Mesendoderm (in vitro differentiated cells): ENCODE results near the gene CCM2.

Source experiments
- DNase-seq: peaks from one replicate; pipeline ENCODE4 v3.0.0; 2013
- H2AK5ac ChIP-seq: 2 replicates; pipeline ENCODE4 v1.6.1; 2013; ENCODE audit warnings: low read length, inconsistent platforms
- H2BK120ac ChIP-seq: 2 replicates; pipeline ENCODE4 v1.6.1; 2013; ENCODE audit warnings: low read depth, mild to moderate bottlenecking, low read length, moderate library complexity, mixed read lengths
- H2BK15ac ChIP-seq: replicated peaks from 2 replicates; pipeline ENCODE4 v1.6.1; 2013; ENCODE audit warnings: low read depth, mild to moderate bottlenecking, moderate library complexity
- H2BK5ac ChIP-seq: 2 replicates; pipeline ENCODE4 v1.6.1; 2013; ENCODE audit warnings: low read length, inconsistent platforms
- H3K18ac ChIP-seq: 2 replicates; pipeline ENCODE4 v1.6.1; 2013; ENCODE audit warnings: mild to moderate bottlenecking, low read length, mixed read lengths
- H3K23ac ChIP-seq: one replicate; pipeline ENCODE4 v1.6.1; 2013; ENCODE audit warnings: low read length
- H3K27ac ChIP-seq: 2 replicates; pipeline ENCODE4 v1.5.1; 2013; ENCODE audit warnings: low read depth, mild to moderate bottlenecking, inconsistent platforms, low read length, moderate library complexity
- H3K27me3 ChIP-seq: 2 replicates; pipeline ENCODE4 v1.6.1; 2013; ENCODE audit warnings: low read length, control low read depth, mild to moderate bottlenecking, inconsistent platforms; ENCODE audit not compliant: insufficient read depth, poor library complexity
- H3K36me3 ChIP-seq: 2 replicates; pipeline ENCODE4 v1.6.1; 2013; ENCODE audit warnings: low read length, inconsistent platforms; ENCODE audit not compliant: control insufficient read depth, insufficient read depth
- H3K4ac ChIP-seq: one replicate; pipeline ENCODE4 v1.6.1; 2013; ENCODE audit warnings: low read depth, mild to moderate bottlenecking, low read length, moderate library complexity
- H3K4me1 ChIP-seq: 2 replicates; pipeline ENCODE4 v1.6.1; 2013; ENCODE audit warnings: low read depth, low read length, inconsistent platforms; ENCODE audit not compliant: control insufficient read depth
- H3K4me2 ChIP-seq: 2 replicates; pipeline ENCODE4 v1.6.1; 2013; ENCODE audit warnings: low read length
- H3K4me3 ChIP-seq: 2 replicates; pipeline ENCODE4 v1.5.1; 2013; ENCODE audit warnings: mild to moderate bottlenecking, low read length
- H3K56ac ChIP-seq: one replicate; pipeline ENCODE4 v1.6.1; 2013; ENCODE audit warnings: low read length
- H3K79me1 ChIP-seq: 2 replicates; pipeline ENCODE4 v1.6.1; 2013; ENCODE audit warnings: low read length, inconsistent platforms
- H3K79me2 ChIP-seq: 2 replicates; pipeline ENCODE4 v1.6.1; 2013; ENCODE audit warnings: mild to moderate bottlenecking, low read length; ENCODE audit not compliant: control insufficient read depth, insufficient read depth
- H3K9ac ChIP-seq: 2 replicates; pipeline ENCODE4 v1.6.1; 2013; ENCODE audit warnings: low read length, inconsistent platforms
- H4K5ac ChIP-seq: one replicate; pipeline ENCODE4 v1.6.1; 2013; ENCODE audit warnings: low read length
- H4K8ac ChIP-seq: one replicate; pipeline ENCODE4 v1.6.1; 2013; ENCODE audit warnings: low read depth, mild to moderate bottlenecking, control low read depth, low read length, moderate library complexity
- WGBS: extraction: QIAGEN DNeasy Blood & Tissue Kit; methylation state at CpG from one replicate; pipeline ENCODE4 v1.1.7; 2013; ENCODE audit warnings: low lambda C conversion rate, missing lambda C conversion rate; ENCODE audit not compliant: insufficient coverage; ENCODE audit errors: extremely low coverage; 5-methylcytosine and 5-hydroxymethylcytosine counted together

The CCM2 gene

GRCh38 chr7:45053401-45053800 is 53.4 kb downstream of the CCM2 start:
- Histone ChIP-seq H4K8ac (no peak overlapping the region), H3K9ac (no peak overlapping the region), H2BK5ac (no peak overlapping the region), H3K27ac (no peak overlapping the region), H3K4me2 (no peak overlapping the region), H3K4me1 (peaks cover 6% of the 10 kb centered on the region), H3K4me3 (no peak overlapping the region), H3K56ac (no peak overlapping the region), H3K79me2 (no peaks in the 10 kb centered on the region), H3K27me3 (no peaks in the 10 kb centered on the region), H3K79me1 (peaks cover 11% of the 10 kb centered on the region), H3K36me3 (no peaks in the 10 kb centered on the region), H3K18ac (no peak overlapping the region), H3K23ac (no peak overlapping the region), H3K4ac (no peak overlapping the region), H2AK5ac (no peak overlapping the region), H2BK120ac (no peak overlapping the region), H4K5ac (no peak overlapping the region), H2BK15ac (no peak overlapping the region)
- WGBS: no CpG with 5 or more reads among the region's 6 CpGs
- DNase-seq: no peak

DNA sequence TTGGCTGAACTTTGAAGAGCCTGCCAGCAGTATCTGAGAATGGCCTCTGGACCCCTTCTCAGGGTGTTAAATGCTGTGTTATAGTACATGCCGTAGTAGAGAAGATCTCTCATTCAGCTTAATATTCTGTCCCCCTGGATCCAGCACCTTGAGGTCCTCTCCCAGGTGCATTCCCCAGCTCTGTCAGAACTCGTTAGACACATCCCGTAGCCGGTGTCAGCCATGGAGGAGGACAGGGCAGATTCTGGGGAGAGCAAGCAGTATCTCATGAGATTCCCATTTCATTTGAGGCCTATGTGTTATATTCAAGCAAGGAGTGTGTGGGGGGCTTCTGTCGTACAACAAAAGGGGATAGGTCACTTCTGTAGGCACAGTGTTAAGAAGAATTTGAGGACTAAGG is 53.9 kb downstream of the CCM2 start:
- no peak overlapping the region for H3K18ac ChIP-seq
- no peak overlapping the region for H2AK5ac ChIP-seq
- no peak overlapping the region for H3K56ac ChIP-seq
- H4K8ac ChIP-seq: no peak overlapping the region
- no peak overlapping the region for H3K4me2 ChIP-seq
- no CpG with 5 or more reads among the region's 5 CpGs for WGBS
- H3K36me3 ChIP-seq: no peaks in the 10 kb centered on the region
- H3K27me3 ChIP-seq: no peaks in the 10 kb centered on the region
- no peak overlapping the region for H3K9ac ChIP-seq
- H3K4me3 ChIP-seq: no peak overlapping the region
- no peak overlapping the region for H4K5ac ChIP-seq
- H2BK120ac ChIP-seq: no peak overlapping the region
- no peak overlapping the region for H3K23ac ChIP-seq
- H3K4ac ChIP-seq: no peak overlapping the region
- no peak overlapping the region for H2BK5ac ChIP-seq
- no peaks in the 10 kb centered on the region for H3K79me2 ChIP-seq
- H3K27ac ChIP-seq: no peak overlapping the region
- DNase-seq: no peak
- H2BK15ac ChIP-seq: no peak overlapping the region
- peaks cover 11% of the 10 kb centered on the region for H3K79me1 ChIP-seq
- peaks cover 6% of the 10 kb centered on the region for H3K4me1 ChIP-seq

DNA sequence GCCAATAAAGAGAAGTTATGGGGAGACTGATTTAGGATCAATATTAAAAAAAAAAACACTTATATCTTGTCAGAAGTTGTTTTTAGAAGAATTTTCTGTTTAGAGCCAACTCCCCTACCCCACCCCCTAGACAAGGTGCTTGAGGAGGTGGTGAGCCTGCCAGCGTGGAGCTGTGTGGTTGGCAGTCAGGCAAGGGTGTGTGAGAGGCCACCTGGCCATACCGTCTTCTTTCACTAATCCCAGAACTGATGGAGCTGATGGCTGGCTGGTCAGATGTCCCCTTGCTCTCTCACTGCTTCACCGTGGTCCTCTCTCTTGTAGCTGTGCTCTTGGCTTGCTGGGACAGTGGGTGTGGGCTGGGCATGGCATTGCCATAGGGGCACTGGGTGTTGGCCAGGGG is 54.4 kb downstream of the CCM2 start:
- Histone ChIP-seq H3K4ac (no peak overlapping the region), H2BK5ac (no peak overlapping the region), H3K4me2 (no peak overlapping the region), H3K23ac (no peak overlapping the region), H3K79me2 (no peaks in the 10 kb centered on the region), H3K4me1 (peaks cover 6% of the 10 kb centered on the region), H3K36me3 (no peaks in the 10 kb centered on the region), H3K18ac (no peak overlapping the region), H2BK15ac (no peak overlapping the region), H4K5ac (no peak overlapping the region), H3K27ac (no peak overlapping the region), H3K27me3 (no peaks in the 10 kb centered on the region), H3K9ac (no peak overlapping the region), H4K8ac (no peak overlapping the region), H3K56ac (no peak overlapping the region), H2AK5ac (no peak overlapping the region), H3K79me1 (peaks cover 11% of the 10 kb centered on the region), H2BK120ac (no peak overlapping the region), H3K4me3 (no peak overlapping the region)
- DNase-seq: no peak
- no CpG with 5 or more reads among the region's 3 CpGs for WGBS

DNA sequence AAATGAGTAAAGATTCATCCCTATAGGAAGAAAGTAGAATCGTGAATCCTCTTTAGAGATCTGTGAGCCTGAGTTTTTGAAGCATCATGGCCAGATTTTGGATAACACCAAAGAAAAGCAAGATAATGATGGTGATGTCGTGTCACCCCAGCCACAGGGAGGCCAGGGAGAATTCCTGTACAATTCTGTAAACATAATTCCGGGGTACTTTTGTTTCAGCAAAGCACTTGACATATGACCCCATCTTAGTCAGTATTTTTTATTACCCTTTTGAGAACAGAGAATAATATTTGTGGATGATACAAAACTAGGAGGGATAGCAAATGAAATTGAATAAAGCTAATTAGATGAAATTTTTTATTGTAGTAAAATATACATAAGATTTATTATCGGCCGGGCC is 55.0 kb downstream of the CCM2 start:
- no peak overlapping the region for H3K23ac ChIP-seq
- no peak overlapping the region for H3K4me3 ChIP-seq
- H3K4me1 ChIP-seq: peaks cover 6% of the 10 kb centered on the region
- H3K18ac ChIP-seq: no peak overlapping the region
- no peak overlapping the region for H4K5ac ChIP-seq
- H3K4me2 ChIP-seq: no peak overlapping the region
- H4K8ac ChIP-seq: no peak overlapping the region
- no peak overlapping the region for H3K4ac ChIP-seq
- WGBS: no CpG with 5 or more reads among the region's 5 CpGs
- no peak overlapping the region for H2BK5ac ChIP-seq
- H3K9ac ChIP-seq: no peak overlapping the region
- H3K27me3 ChIP-seq: no peaks in the 10 kb centered on the region
- H3K79me2 ChIP-seq: no peaks in the 10 kb centered on the region
- H3K56ac ChIP-seq: no peak overlapping the region
- peaks cover 11% of the 10 kb centered on the region for H3K79me1 ChIP-seq
- H3K27ac ChIP-seq: no peak overlapping the region
- no peak overlapping the region for H2BK120ac ChIP-seq
- no peak overlapping the region for H2AK5ac ChIP-seq
- no peak overlapping the region for H2BK15ac ChIP-seq
- no peak for DNase-seq
- H3K36me3 ChIP-seq: no peaks in the 10 kb centered on the region

DNA sequence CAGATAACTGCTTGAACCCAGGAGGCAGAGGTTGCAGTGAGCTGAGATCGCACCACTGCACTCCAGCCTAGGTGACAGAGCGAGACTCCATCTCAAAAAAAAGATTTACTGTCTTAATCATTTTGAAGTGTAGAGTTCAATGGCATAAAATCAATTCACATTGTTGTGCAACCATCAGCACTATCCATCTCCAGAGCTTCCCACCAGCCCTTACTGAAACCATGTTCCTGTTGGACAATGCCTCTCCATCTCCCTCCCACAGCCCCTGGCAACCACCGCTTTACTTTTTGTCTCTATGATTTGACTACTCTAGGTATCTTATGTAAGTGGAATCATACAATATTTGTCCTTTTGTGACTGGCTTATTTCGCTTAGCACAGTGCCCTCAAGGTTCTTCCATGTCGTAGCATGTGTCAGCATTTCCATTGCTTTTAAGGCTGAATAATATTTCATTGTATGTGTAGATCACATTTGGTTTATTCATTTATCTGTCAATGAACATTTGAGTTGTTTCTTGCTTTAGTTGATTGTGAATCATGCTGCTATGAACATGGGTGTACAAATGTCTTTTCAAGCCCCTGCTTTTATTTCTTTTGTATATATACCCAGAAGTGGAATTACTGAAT is 55.7 kb downstream of the CCM2 start:
- no peak overlapping the region for H2BK120ac ChIP-seq
- H3K4me2 ChIP-seq: no peak overlapping the region
- no peaks in the 10 kb centered on the region for H3K79me2 ChIP-seq
- no peak overlapping the region for H3K56ac ChIP-seq
- no peak overlapping the region for H3K4me3 ChIP-seq
- no CpG with 5 or more reads among the region's 5 CpGs for WGBS
- no peak overlapping the region for H2BK5ac ChIP-seq
- no peak overlapping the region for H3K18ac ChIP-seq
- peaks cover 6% of the 10 kb centered on the region for H3K4me1 ChIP-seq
- no peak overlapping the region for H4K8ac ChIP-seq
- H2BK15ac ChIP-seq: no peak overlapping the region
- no peak overlapping the region for H3K4ac ChIP-seq
- no peak overlapping the region for H4K5ac ChIP-seq
- H3K79me1 ChIP-seq: peaks cover 11% of the 10 kb centered on the region
- H3K36me3 ChIP-seq: no peaks in the 10 kb centered on the region
- H3K23ac ChIP-seq: no peak overlapping the region
- no peak overlapping the region for H3K27ac ChIP-seq
- H3K27me3 ChIP-seq: no peaks in the 10 kb centered on the region
- H2AK5ac ChIP-seq: no peak overlapping the region
- no peak overlapping the region for H3K9ac ChIP-seq
- DNase-seq: no peak

GRCh38 chr7:45057878-45058277 is 57.9 kb downstream of the CCM2 start:
- no peak overlapping the region for H4K8ac ChIP-seq
- H3K4me2 ChIP-seq: no peak overlapping the region
- no peaks in the 10 kb centered on the region for H3K27me3 ChIP-seq
- no peaks in the 10 kb centered on the region for H3K36me3 ChIP-seq
- H3K18ac ChIP-seq: no peak overlapping the region
- H2BK120ac ChIP-seq: no peak overlapping the region
- no peak overlapping the region for H3K23ac ChIP-seq
- no peak for DNase-seq
- no peak overlapping the region for H2BK15ac ChIP-seq
- no peak overlapping the region for H4K5ac ChIP-seq
- no peak overlapping the region for H2AK5ac ChIP-seq
- no peak overlapping the region for H3K9ac ChIP-seq
- H3K79me1 ChIP-seq: peaks cover 16% of the 10 kb centered on the region
- H3K4ac ChIP-seq: no peak overlapping the region
- H3K4me3 ChIP-seq: no peak overlapping the region
- H3K4me1 ChIP-seq: no peaks in the 10 kb centered on the region
- H3K27ac ChIP-seq: no peak overlapping the region
- H3K56ac ChIP-seq: no peak overlapping the region
- no peaks in the 10 kb centered on the region for H3K79me2 ChIP-seq
- no peak overlapping the region for H2BK5ac ChIP-seq
- WGBS: no CpG with 5 or more reads among the region's 5 CpGs
